ENCODE data around the gene PLEKHF1. TPM values are rescaled to one million over a fixed set of nuclear protein-coding genes. Genes with fewer than 3 reads are reported as not detected.
A peak's percentile ranks its signal among the peaks of the same experiment; 100 is the strongest.

PLEKHF1 gene
- total and polyA plus RNA-seq, 2 of the 13 experiments (the other 11 are each of a cell fraction or from before 2014, with no cell fraction given): 2.9 to 3.8 TPM

- no peak for DNase-seq (ENCODE audit: low spot score)
- no peaks in the 10 kb centered on the region for H4K20me1 ChIP-seq (ENCODE audit: insufficient read depth, low read length)
- in situ Hi-C loops (cut with HindIII; ENCODE audit: extremely low pct_ligation_motif_present, low pct_unique_long_range_greater_than_20kb) (no loop called here), intact Hi-C loops (cut with micrococcal nuclease; ENCODE audit: unreplicated experiment) (no loop called here)
- H2AFZ ChIP-seq (ENCODE audit: low read length): no peak overlapping the region
- H3K4me2 ChIP-seq (ENCODE audit: low read depth, low read length): no peak overlapping the region
- H3K27ac ChIP-seq (ENCODE audit: extremely low read length, insufficient read depth, low read length): no peak overlapping the region
- no peaks in the 10 kb centered on the region for H3K36me3 ChIP-seq (replicated peaks in 1 of 2; ENCODE audit: control insufficient read depth in 1 of 2, insufficient read depth in 2 of 2, low read length in 2 of 2)
- H3K9ac ChIP-seq (ENCODE audit: insufficient read depth, low read depth, low read length): no peak overlapping the region
- POLR2A ChIA-PET: no interaction called here
- H3K4me1 ChIP-seq (ENCODE audit: insufficient read depth, low read length): peaks cover 1% of the 10 kb centered on the region; the same call in 1 of the 2 replicates
- H3K27me3 ChIP-seq (ENCODE audit: control insufficient read depth in 1 of 2, insufficient read depth in 2 of 2, low read length in 2 of 2): peaks cover 0 to under 1% of the 10 kb centered on the region in 2 experiments; a peak in 2 of 5 replicates
- peaks cover 4% of the 10 kb centered on the region; the same call in 1 of the 2 replicates for H3K9me3 ChIP-seq (ENCODE audit: low read length)
- CTCF ChIA-PET (ENCODE audit: low intra/inter-chr PET ratio, low total read pairs): no interaction called here
- no peaks in the 10 kb centered on the region for H3K79me2 ChIP-seq (ENCODE audit: insufficient read depth, low read length)
- no peak for ATAC-seq
- no peak overlapping the region for H3K4me3 ChIP-seq (replicated peaks in 1 of 3; ENCODE audit: insufficient read depth in 1 of 3, low read depth in 2 of 3, low read length in 3 of 3)
- WGBS (ENCODE audit: low lambda C conversion rate): 79% methylated on average over 18 of the region's 18 CpGs
- FAIRE-seq: no peak
- BruUV-seq (replicated peaks): no TSS peak
- TF ChIP-seq SIN3A (IDR thresholded peaks at IDR 0.05; ENCODE audit: borderline replicate concordance, low read depth, low read length) (no peak), MAFF (IDR thresholded peaks at IDR 0.05; ENCODE audit: low read depth, low read length) (peak; percentile 76), XBP1 (CRISPR knock-in tag; IDR thresholded peaks at IDR 0.05) (no peak), FOXK2 (IDR thresholded peaks at IDR 0.05) (no peak), ZNF878 (CRISPR knock-in tag; IDR thresholded peaks at IDR 0.05) (no peak), ZNF317 (CRISPR knock-in tag; IDR thresholded peaks at IDR 0.05) (no peak), NFE2L2 (IDR thresholded peaks at IDR 0.05; ENCODE audit: low read length) (peak; percentile 94), ZNF354B (CRISPR knock-in tag; IDR thresholded peaks at IDR 0.05) (no peak), ZNF580 (CRISPR knock-in tag; IDR thresholded peaks at IDR 0.05; ENCODE audit: borderline replicate concordance, low read depth) (no peak), ZNF326 (CRISPR knock-in tag; IDR thresholded peaks at IDR 0.05; ENCODE audit: borderline replicate concordance) (no peak), NFE2 (CRISPR knock-in tag; IDR thresholded peaks at IDR 0.05) (peak; percentile 72; the same call in 1 of the 2 replicates), ZNF737 (CRISPR knock-in tag; IDR thresholded peaks at IDR 0.05; ENCODE audit: borderline replicate concordance) (no peak), RFXAP (CRISPR knock-in tag; IDR thresholded peaks at IDR 0.05; ENCODE audit: borderline replicate concordance) (no peak), YEATS2 (CRISPR knock-in tag; IDR thresholded peaks at IDR 0.05; ENCODE audit: borderline replicate concordance) (no peak), CSRNP1 (CRISPR knock-in tag; IDR thresholded peaks at IDR 0.05) (no peak), ZBTB39 (CRISPR knock-in tag; IDR thresholded peaks at IDR 0.05) (no peak), WIZ (CRISPR knock-in tag; IDR thresholded peaks at IDR 0.05) (no peak), PAF1 (CRISPR knock-in tag; IDR thresholded peaks at IDR 0.05) (no peak), ZNF549 (CRISPR knock-in tag; IDR thresholded peaks at IDR 0.05) (no peak), ZNF136 (CRISPR knock-in tag; IDR thresholded peaks at IDR 0.05; ENCODE audit: low read depth) (no peak), AGO1 (IDR thresholded peaks at IDR 0.05; ENCODE audit: low read depth, low read length, poor library complexity, severe bottlenecking) (no peak), PAX8 (CRISPR knock-in tag; IDR thresholded peaks at IDR 0.05; ENCODE audit: borderline replicate concordance) (no peak), KMT2B (CRISPR knock-in tag; IDR thresholded peaks at IDR 0.05) (no peak)
Observed at GRCh38 chr19:29687897-29688728, 22.9 kb downstream of the PLEKHF1 start.
